Fibroblast of skin of right quadriceps (primary cell): ENCODE measurements around the gene HAPLN1.
A peak's percentile ranks its signal among the peaks of the same experiment; 100 is the strongest.

Source experiments
- DNase-seq: peaks from one replicate; pipeline ENCODE4 v3.0.0-alpha.2; 2013

The HAPLN1 gene

GRCh38 chr5:83633285-83633684 is 87.4 kb downstream of the HAPLN1 start:
- no peak for DNase-seq

- peak; percentile 24 for DNase-seq
Measured at GRCh38 chr5:83632874-83633273, 87.8 kb downstream of the HAPLN1 start.

GRCh38 chr5:83628360-83628759 is 92.3 kb downstream of the HAPLN1 start:
- DNase-seq = peak; percentile 4

- DNase-seq = no peak
Measured at GRCh38 chr5:83614841-83615240, 105.8 kb downstream of the HAPLN1 start.

- DNase-seq = peak; percentile 35
Measured at GRCh38 chr5:83608122-83608521, 112.5 kb downstream of the HAPLN1 start.

- DNase-seq = no peak
Measured at GRCh38 chr5:83595217-83595616, 125.4 kb downstream of the HAPLN1 start.

- DNase-seq = no peak
Measured at GRCh38 chr5:83590966-83591365, 129.7 kb downstream of the HAPLN1 start.

GRCh38 chr5:83589786-83590185 is 130.9 kb downstream of the HAPLN1 start:
- DNase-seq = no peak
